Measurements from ENCODE around the gene CCDC60. TPM values are rescaled to one million over a fixed set of nuclear protein-coding genes. Genes with fewer than 3 reads are reported as not detected.

Gene CCDC60
- polyA plus RNA-seq (2012; ENCODE audit: low read depth, missing spikeins), result not detected

DNA sequence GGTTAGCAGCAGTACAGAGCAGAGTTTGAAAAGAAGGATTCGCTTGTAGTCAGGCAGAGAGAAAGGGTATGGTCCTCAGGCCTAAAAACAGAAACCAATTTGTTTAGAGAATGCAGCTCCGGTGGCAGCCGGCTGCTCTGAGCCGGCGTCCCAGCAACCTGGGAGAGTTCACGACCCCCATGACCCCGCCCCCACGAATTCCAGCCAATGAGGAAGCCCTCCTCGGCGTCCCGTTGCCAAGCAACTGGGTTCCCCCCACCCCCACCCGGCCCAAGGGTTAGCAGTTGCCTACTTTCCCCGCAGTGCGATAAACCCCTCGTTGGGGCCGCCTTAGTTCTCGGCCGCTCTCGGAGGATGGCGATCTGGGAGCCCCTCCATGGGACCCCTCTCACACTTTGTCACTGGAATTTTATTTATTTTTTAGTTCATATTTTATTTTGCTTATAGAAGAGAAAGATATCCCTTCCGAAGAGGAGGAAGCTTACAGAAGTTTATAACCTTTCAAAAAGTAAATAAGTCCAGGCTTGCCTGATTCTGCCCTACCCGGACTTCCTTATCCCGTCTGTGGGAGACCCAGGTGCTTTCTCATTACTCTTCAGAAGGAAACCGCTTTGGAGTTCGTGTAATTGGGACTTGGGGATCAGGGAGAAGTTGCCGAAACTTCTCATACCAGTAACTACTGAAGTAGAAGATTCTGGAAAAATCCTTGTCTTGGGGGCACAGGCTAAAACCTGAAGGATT lies at the start of gene CCDC60:
Gene CCDC60, plus strand, starts transcription at position 300 of the 741 bp plus-strand sequence. CDS start 448 bp downstream, outside the sequence.
- no peak for TF ChIP-seq POLR2A (IDR thresholded peaks at IDR 0.05; ENCODE audit: low read depth, low read length)
- no peak for TF ChIP-seq POLR2AphosphoS5 (IDR thresholded peaks at IDR 0.05; ENCODE audit: low read depth, low read length)
- TF ChIP-seq SPI1 (IDR thresholded peaks at IDR 0.05; ENCODE audit: low read depth, low read length), result no peak
- TF ChIP-seq PAX5 (IDR thresholded peaks at IDR 0.05; ENCODE audit: insufficient read depth, low read length, severe bottlenecking), result no peak
- TF ChIP-seq TAF1 (IDR thresholded peaks at IDR 0.05; ENCODE audit: low read depth, low read length), result no peak
- TF ChIP-seq POU2F2 (IDR thresholded peaks at IDR 0.05; ENCODE audit: low read depth, low read length), result no peak
- DNase-seq (ENCODE audit: insufficient read length, low spot score) (no peak), FAIRE-seq (no peak)

GRCh38 chr12:119288576-119288975 lies 46.0 kb upstream of the CCDC60 start:
- FAIRE-seq (no peak), DNase-seq (ENCODE audit: insufficient read length, low spot score) (no peak)
- TF ChIP-seq POLR2A (IDR thresholded peaks at IDR 0.05; ENCODE audit: low read depth, low read length) (no peak), PAX5 (IDR thresholded peaks at IDR 0.05; ENCODE audit: insufficient read depth, low read length, severe bottlenecking) (no peak), POU2F2 (IDR thresholded peaks at IDR 0.05; ENCODE audit: low read depth, low read length) (no peak), POLR2AphosphoS5 (IDR thresholded peaks at IDR 0.05; ENCODE audit: low read depth, low read length) (no peak), TAF1 (IDR thresholded peaks at IDR 0.05; ENCODE audit: low read depth, low read length) (no peak), SPI1 (IDR thresholded peaks at IDR 0.05; ENCODE audit: low read depth, low read length) (no peak)

DNA sequence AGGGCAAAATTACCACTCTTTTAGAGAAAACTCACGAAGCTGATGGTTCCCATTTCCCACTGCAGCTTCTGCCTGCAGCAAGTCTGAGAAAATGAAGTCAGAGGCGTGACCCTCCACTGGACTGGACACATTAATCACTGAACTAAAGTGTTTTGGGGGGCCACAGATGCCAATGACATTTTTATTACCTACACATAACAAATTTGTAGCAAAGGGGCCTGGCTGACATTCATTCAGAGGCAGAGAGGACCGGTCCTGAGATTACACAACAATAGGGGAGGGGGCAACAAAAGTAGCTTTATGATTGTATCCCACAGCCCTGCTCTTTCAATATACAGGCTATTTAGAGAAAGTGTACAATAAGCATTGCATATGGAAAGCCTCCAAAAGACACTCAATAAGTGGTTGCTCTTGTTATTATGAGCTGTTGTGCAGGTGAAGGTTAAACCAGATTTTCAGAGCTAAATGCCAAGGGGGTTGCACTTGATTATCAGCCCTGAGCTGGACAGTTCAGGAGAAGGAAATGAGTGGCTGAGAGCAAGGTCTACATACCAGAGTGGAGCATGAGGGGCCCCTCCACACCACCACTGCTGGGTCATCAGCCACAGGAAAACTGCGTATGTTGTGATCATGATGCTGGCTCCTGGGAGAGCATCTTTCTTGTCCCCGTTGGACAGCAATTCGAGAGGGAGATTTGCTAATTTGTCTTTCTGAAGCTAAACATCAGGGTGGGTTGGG lies 41.5 kb upstream of the CCDC60 start:
- DNase-seq (ENCODE audit: insufficient read length, low spot score) (no peak), FAIRE-seq (no peak)
- TF ChIP-seq PAX5 (IDR thresholded peaks at IDR 0.05; ENCODE audit: insufficient read depth, low read length, severe bottlenecking) (no peak), POU2F2 (IDR thresholded peaks at IDR 0.05; ENCODE audit: low read depth, low read length) (no peak), POLR2A (IDR thresholded peaks at IDR 0.05; ENCODE audit: low read depth, low read length) (no peak), SPI1 (IDR thresholded peaks at IDR 0.05; ENCODE audit: low read depth, low read length) (no peak), POLR2AphosphoS5 (IDR thresholded peaks at IDR 0.05; ENCODE audit: low read depth, low read length) (no peak), TAF1 (IDR thresholded peaks at IDR 0.05; ENCODE audit: low read depth, low read length) (no peak)

- DNase-seq (ENCODE audit: insufficient read length, low spot score) (no peak), FAIRE-seq (no peak)
- no peak for TF ChIP-seq POLR2AphosphoS5 (IDR thresholded peaks at IDR 0.05; ENCODE audit: low read depth, low read length)
- TF ChIP-seq POU2F2 (IDR thresholded peaks at IDR 0.05; ENCODE audit: low read depth, low read length), result no peak
- TF ChIP-seq POLR2A (IDR thresholded peaks at IDR 0.05; ENCODE audit: low read depth, low read length), result no peak
- TF ChIP-seq SPI1 (IDR thresholded peaks at IDR 0.05; ENCODE audit: low read depth, low read length), result no peak
- no peak for TF ChIP-seq TAF1 (IDR thresholded peaks at IDR 0.05; ENCODE audit: low read depth, low read length)
- TF ChIP-seq PAX5 (IDR thresholded peaks at IDR 0.05; ENCODE audit: insufficient read depth, low read length, severe bottlenecking), result no peak
Measured at GRCh38 chr12:119294211-119294610, 40.3 kb upstream of the CCDC60 start.

DNA sequence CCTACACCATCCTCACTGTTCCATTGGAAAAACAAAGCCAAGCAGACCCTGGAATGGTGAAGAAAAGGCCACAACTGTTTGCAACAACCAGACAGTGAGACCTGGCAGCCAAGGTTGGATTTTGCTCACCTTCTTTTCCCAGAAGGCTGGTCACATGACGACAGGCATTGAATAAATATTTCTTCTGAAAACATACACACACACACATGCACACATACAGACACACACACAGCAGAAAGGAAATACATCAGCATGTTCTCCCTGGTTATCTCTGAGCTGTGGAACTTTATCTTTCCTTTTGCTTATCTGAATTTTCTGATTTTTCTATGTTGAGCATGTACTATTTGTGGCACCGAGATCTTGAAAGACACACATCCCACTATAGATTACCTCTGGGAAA lies 38.0 kb upstream of the CCDC60 start:
- TF ChIP-seq POLR2AphosphoS5 (IDR thresholded peaks at IDR 0.05; ENCODE audit: low read depth, low read length) (no peak), TAF1 (IDR thresholded peaks at IDR 0.05; ENCODE audit: low read depth, low read length) (no peak), PAX5 (IDR thresholded peaks at IDR 0.05; ENCODE audit: insufficient read depth, low read length, severe bottlenecking) (no peak)
- FAIRE-seq (no peak), DNase-seq (ENCODE audit: insufficient read length, low spot score) (no peak)

DNA sequence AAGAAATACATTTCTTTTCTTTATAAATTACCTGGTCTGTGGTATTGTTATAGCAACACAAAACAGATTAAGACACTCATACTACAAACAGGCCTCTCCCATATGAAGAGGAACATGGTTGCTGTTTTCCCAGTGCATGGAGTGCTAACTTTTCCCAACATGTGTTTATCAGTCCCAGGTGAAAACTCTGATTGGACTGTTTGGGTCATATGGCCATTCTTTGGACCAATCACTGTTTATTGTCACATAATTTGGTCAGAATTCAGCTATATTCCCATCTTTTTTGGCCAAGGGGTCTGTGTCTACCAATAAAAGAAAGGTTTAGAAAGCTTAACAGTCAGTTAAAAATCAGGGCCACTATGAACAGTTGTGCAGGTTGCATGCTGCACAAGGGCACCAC lies 35.4 kb upstream of the CCDC60 start:
- no peak for FAIRE-seq
- DNase-seq (ENCODE audit: insufficient read length, low spot score), result no peak
- TF ChIP-seq POU2F2 (IDR thresholded peaks at IDR 0.05; ENCODE audit: low read depth, low read length) (no peak), PAX5 (IDR thresholded peaks at IDR 0.05; ENCODE audit: insufficient read depth, low read length, severe bottlenecking) (no peak), TAF1 (IDR thresholded peaks at IDR 0.05; ENCODE audit: low read depth, low read length) (no peak), POLR2AphosphoS5 (IDR thresholded peaks at IDR 0.05; ENCODE audit: low read depth, low read length) (no peak), POLR2A (IDR thresholded peaks at IDR 0.05; ENCODE audit: low read depth, low read length) (no peak), SPI1 (IDR thresholded peaks at IDR 0.05; ENCODE audit: low read depth, low read length) (no peak)

DNA sequence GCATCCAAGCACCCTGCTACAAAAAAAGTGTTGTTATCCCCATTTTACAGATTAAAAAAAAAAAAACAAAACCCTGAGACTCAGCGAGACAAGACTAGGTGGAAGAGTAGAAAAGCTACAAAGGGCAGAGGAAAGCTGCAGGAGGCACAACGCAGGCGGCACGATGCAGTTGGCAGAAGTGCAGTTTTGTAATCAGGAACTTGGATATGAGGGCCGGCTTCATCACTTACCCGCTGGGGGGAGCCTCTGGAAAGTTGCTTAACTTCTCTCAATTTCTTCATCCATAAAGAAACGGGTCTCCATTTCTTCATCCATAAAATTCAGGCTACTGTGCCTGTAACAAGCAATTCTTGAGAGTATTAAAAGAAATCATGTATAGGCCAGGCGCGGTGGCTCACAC lies 33.1 kb upstream of the CCDC60 start:
- DNase-seq (ENCODE audit: insufficient read length, low spot score) (no peak), FAIRE-seq (no peak)
- TF ChIP-seq POLR2A (IDR thresholded peaks at IDR 0.05; ENCODE audit: low read depth, low read length) (no peak), TAF1 (IDR thresholded peaks at IDR 0.05; ENCODE audit: low read depth, low read length) (no peak), POLR2AphosphoS5 (IDR thresholded peaks at IDR 0.05; ENCODE audit: low read depth, low read length) (no peak), POU2F2 (IDR thresholded peaks at IDR 0.05; ENCODE audit: low read depth, low read length) (no peak), SPI1 (IDR thresholded peaks at IDR 0.05; ENCODE audit: low read depth, low read length) (no peak), PAX5 (IDR thresholded peaks at IDR 0.05; ENCODE audit: insufficient read depth, low read length, severe bottlenecking) (no peak)

DNA sequence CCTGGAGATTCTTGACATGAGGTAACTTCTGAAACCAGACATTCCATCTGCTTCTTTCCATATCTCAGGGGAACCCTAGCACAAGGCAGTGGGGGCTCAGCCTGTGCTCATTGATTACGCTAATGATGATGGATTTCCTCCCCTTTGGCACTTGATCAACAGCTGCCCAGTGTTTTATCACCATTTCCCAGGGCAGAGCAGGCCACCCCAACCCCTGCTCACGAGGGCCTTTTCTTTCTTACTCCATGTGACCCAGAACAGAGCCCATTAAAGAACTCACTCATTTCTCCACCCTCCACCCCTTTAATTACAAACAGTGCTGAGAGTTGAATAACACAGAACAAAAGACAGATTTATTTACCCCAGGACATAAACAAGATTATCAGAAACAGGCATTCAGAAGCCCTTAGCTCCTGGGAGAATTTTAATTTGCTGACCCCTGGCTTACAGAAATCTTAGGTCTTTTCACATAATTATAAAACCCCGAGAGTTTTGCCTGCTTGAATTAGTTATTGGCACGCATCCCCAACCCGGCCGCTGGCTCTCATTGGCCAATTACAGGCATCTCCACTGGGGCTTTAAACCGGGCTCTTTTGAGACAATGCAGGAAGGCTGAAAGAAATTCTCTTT lies 32.0 kb upstream of the CCDC60 start:
- no peak for DNase-seq (ENCODE audit: insufficient read length, low spot score)
- TF ChIP-seq POLR2A (IDR thresholded peaks at IDR 0.05; ENCODE audit: low read depth, low read length) (no peak), TAF1 (IDR thresholded peaks at IDR 0.05; ENCODE audit: low read depth, low read length) (no peak), POU2F2 (IDR thresholded peaks at IDR 0.05; ENCODE audit: low read depth, low read length) (no peak)
- no peak for FAIRE-seq

- no peak for DNase-seq (ENCODE audit: insufficient read length, low spot score)
- TF ChIP-seq TAF1 (IDR thresholded peaks at IDR 0.05; ENCODE audit: low read depth, low read length) (no peak), POLR2AphosphoS5 (IDR thresholded peaks at IDR 0.05; ENCODE audit: low read depth, low read length) (no peak), SPI1 (IDR thresholded peaks at IDR 0.05; ENCODE audit: low read depth, low read length) (no peak), POLR2A (IDR thresholded peaks at IDR 0.05; ENCODE audit: low read depth, low read length) (no peak), PAX5 (IDR thresholded peaks at IDR 0.05; ENCODE audit: insufficient read depth, low read length, severe bottlenecking) (no peak), POU2F2 (IDR thresholded peaks at IDR 0.05; ENCODE audit: low read depth, low read length) (no peak)
- no peak for FAIRE-seq
Measured at GRCh38 chr12:119306593-119306992, 27.9 kb upstream of the CCDC60 start.

All from GM12891 (cell line).